Bronchial epithelial cell (primary cell): ENCODE data around the gene CLASP1. TPM values are rescaled to one million over a fixed set of nuclear protein-coding genes. Genes with fewer than 3 reads are reported as not detected.

ENCODE experiments used
- DNase-seq: peaks from one replicate; pipeline ENCODE4 v3.0.0-alpha.2; 2010; ENCODE audit warnings: low read depth
- FAIRE-seq: peaks from 2 replicates; lab custom pipeline; 2011; peaks lifted over from hg19 to GRCh38; lab: Jason Lieb, UNC
- H3K27me3 ChIP-seq: 2 replicates; pipeline ENCODE4 v1.5.1; 2011; ENCODE audit warnings: low read length; ENCODE audit not compliant: control insufficient read depth, insufficient read depth
- H3K36me3 ChIP-seq: 2 replicates; pipeline ENCODE4 v1.5.1; 2011; ENCODE audit warnings: low read length; ENCODE audit not compliant: control insufficient read depth, insufficient read depth
- H3K4me3 ChIP-seq: 2 replicates; pipeline ENCODE4 v1.5.1; 2011; ENCODE audit warnings: mild to moderate bottlenecking, low read depth, low read length, control low read depth
- CTCF ChIP-seq: IDR thresholded peaks from 2 replicates; pipeline ENCODE4 v1.5.1; 2011; ENCODE audit warnings: mild to moderate bottlenecking, moderate library complexity, low read length, control low read depth, inconsistent platforms; ENCODE audit not compliant: insufficient read depth, severe bottlenecking
- total RNA-seq: library from RNA; depleted of rRNA; stranded (reverse); fragments of >200 nt; gene quantifications from 2 replicates; pipeline ENCODE4 v1.2.1, GENCODE V29; 2014

CLASP1 gene
- total RNA-seq, 1 donor from 2014 or later: 56.9 TPM

GRCh38 chr2:121598087-121598486 is 51.2 kb downstream of the CLASP1 start:
- TF ChIP-seq CTCF: no peak

GRCh38 chr2:121596221-121597080 is 52.8 kb downstream of the CLASP1 start:
- peak; percentile 56 for DNase-seq
- H3K4me3 ChIP-seq: peak overlapping the region; percentile 19

More at GRCh38 chr2:121598087-121598486, 51.2 kb downstream of the CLASP1 start:
- Histone ChIP-seq H3K27me3 (no peaks in the 10 kb centered on the region), H3K36me3 (peaks cover 2% of the 10 kb centered on the region), H3K4me3 (no peak overlapping the region)
- FAIRE-seq: no peak
- DNase-seq: peak; percentile 42

GRCh38 chr2:121595012-121595891 is 54.0 kb downstream of the CLASP1 start:
- no peaks in the 10 kb centered on the region for H3K27me3 ChIP-seq
- DNase-seq: peak; percentile 24
- H3K4me3 ChIP-seq: no peak overlapping the region
- TF ChIP-seq CTCF: no peak
- no peak for FAIRE-seq
- peaks cover 2% of the 10 kb centered on the region for H3K36me3 ChIP-seq

More at GRCh38 chr2:121596221-121597080, 52.8 kb downstream of the CLASP1 start:
- H3K36me3 ChIP-seq: peaks cover 2% of the 10 kb centered on the region
- peak; percentile 51 for TF ChIP-seq CTCF
- H3K27me3 ChIP-seq: no peaks in the 10 kb centered on the region
- FAIRE-seq: no peak

GRCh38 chr2:121591199-121591598 is 58.1 kb downstream of the CLASP1 start:
- FAIRE-seq (no peak), DNase-seq (no peak)
- no peaks in the 10 kb centered on the region for H3K27me3 ChIP-seq
- H3K36me3 ChIP-seq: no peaks in the 10 kb centered on the region
- no peak for TF ChIP-seq CTCF
- H3K4me3 ChIP-seq: no peak overlapping the region

GRCh38 chr2:121588357-121588756 is 60.9 kb downstream of the CLASP1 start:
- no peak for FAIRE-seq
- Histone ChIP-seq H3K4me3 (no peak overlapping the region), H3K27me3 (no peaks in the 10 kb centered on the region), H3K36me3 (no peaks in the 10 kb centered on the region)
- DNase-seq: peak; percentile 58
- TF ChIP-seq CTCF: no peak
